DOHH2 (cell line): ENCODE measurements around the gene STRIT1.

Source experiments
- H3F3A ChIP-seq: fragments of 200-600 bp; sonication (generic), shearing (Covaris generic); 2 replicates; pipeline ENCODE4 v1.6.0; 2016; ENCODE audit warnings: antibody characterized with exemption, mild to moderate bottlenecking; ENCODE audit not compliant: control insufficient read depth, insufficient read depth
- H3K27ac ChIP-seq: fragments of 200-600 bp; sonication (generic); 2 replicates; pipeline ENCODE4 v1.5.1; 2014; ENCODE audit warnings: low read depth, mild to moderate bottlenecking, low read length, moderate library complexity
- H3K27me3 ChIP-seq: fragments of 200-600 bp; sonication (generic); 2 replicates; pipeline ENCODE4 v1.6.1; 2014; ENCODE audit warnings: mild to moderate bottlenecking, low read length, mixed read lengths; ENCODE audit not compliant: control insufficient read depth
- H3K36me3 ChIP-seq: fragments of 200-600 bp; sonication (generic); 2 replicates; pipeline ENCODE4 v1.6.1; 2014; ENCODE audit warnings: mild to moderate bottlenecking, low read length, moderate library complexity, mixed read lengths; ENCODE audit not compliant: control insufficient read depth
- H3K4me1 ChIP-seq: fragments of 200-600 bp; sonication (generic); 2 replicates; pipeline ENCODE4 v1.6.1; 2014; ENCODE audit warnings: mild to moderate bottlenecking, low read length, mixed read lengths; ENCODE audit not compliant: control insufficient read depth
- H3K4me2 ChIP-seq: fragments of 200-600 bp; sonication (generic); 2 replicates; pipeline ENCODE4 v1.6.0; 2014; ENCODE audit warnings: mild to moderate bottlenecking, low read length, moderate library complexity
- H3K4me3 ChIP-seq: fragments of 200-600 bp; sonication (generic); 2 replicates; pipeline ENCODE4 v1.5.1; 2014; ENCODE audit warnings: mild to moderate bottlenecking, low read length, mixed read lengths
- H3K79me2 ChIP-seq: fragments of 200-600 bp; sonication (generic); 2 replicates; pipeline ENCODE4 v1.6.1; 2014; ENCODE audit warnings: mild to moderate bottlenecking, low read length, mixed read lengths; ENCODE audit not compliant: control insufficient read depth
- H3K9me2 ChIP-seq: fragments of 200-600 bp; sonication (generic); replicated peaks from 2 replicates; pipeline ENCODE4 v1.6.1; 2014; ENCODE audit warnings: mild to moderate bottlenecking, low read length, mixed read lengths; ENCODE audit not compliant: control insufficient read depth
- H3K9me3 ChIP-seq: fragments of 200-600 bp; sonication (generic); 2 replicates; pipeline ENCODE4 v1.6.1; 2014; ENCODE audit warnings: antibody characterized with exemption, low read length, mixed read lengths; ENCODE audit not compliant: control insufficient read depth, insufficient read depth
- H4K20me1 ChIP-seq: fragments of 200-600 bp; sonication (generic); 2 replicates; pipeline ENCODE4 v1.6.0; 2014; ENCODE audit warnings: low read depth, mild to moderate bottlenecking, antibody characterized with exemption, low read length, moderate library complexity; ENCODE audit not compliant: control insufficient read depth, insufficient read depth
- CTCF ChIP-seq: fragments of 200-600 bp; sonication (generic); IDR thresholded peaks from one replicate; pipeline ENCODE4 v1.5.1; 2014; ENCODE audit warnings: antibody characterized with exemption, mild to moderate bottlenecking, low read depth, low read length; ENCODE audit not compliant: poor library complexity, severe bottlenecking
- EZH2phosphoT487 ChIP-seq: fragments of 200-600 bp; sonication (generic); IDR thresholded peaks from 2 replicates; pipeline ENCODE4 v1.6.1; 2017; ENCODE audit warnings: borderline replicate concordance, mild to moderate bottlenecking, antibody characterized with exemption, low read length, moderate library complexity, mixed read lengths

Gene STRIT1

GRCh38 chr3:155331078-155331477 lies 37.6 kb upstream of the STRIT1 start:
- no peaks in the 10 kb centered on the region for H3F3A ChIP-seq
- no peaks in the 10 kb centered on the region for H3K9me2 ChIP-seq
- peaks cover 3% of the 10 kb centered on the region; the same call in 1 of the 2 replicates for H3K4me1 ChIP-seq
- no peak overlapping the region for H3K4me3 ChIP-seq
- no peaks in the 10 kb centered on the region for H3K36me3 ChIP-seq
- TF ChIP-seq CTCF: no peak
- TF ChIP-seq EZH2phosphoT487: no peak
- H3K9me3 ChIP-seq: no peaks in the 10 kb centered on the region
- no peaks in the 10 kb centered on the region for H4K20me1 ChIP-seq
- H3K4me2 ChIP-seq: no peak overlapping the region
- no peaks in the 10 kb centered on the region for H3K79me2 ChIP-seq
- no peaks in the 10 kb centered on the region for H3K27me3 ChIP-seq
- H3K27ac ChIP-seq: no peak overlapping the region

- TF ChIP-seq EZH2phosphoT487: no peak
- Histone ChIP-seq H3K9me3 (no peaks in the 10 kb centered on the region), H3K4me3 (no peak overlapping the region), H3K4me2 (no peak overlapping the region), H3K79me2 (no peaks in the 10 kb centered on the region), H4K20me1 (no peaks in the 10 kb centered on the region), H3F3A (no peaks in the 10 kb centered on the region), H3K36me3 (no peaks in the 10 kb centered on the region), H3K9me2 (no peaks in the 10 kb centered on the region), H3K27ac (no peak overlapping the region), H3K27me3 (no peaks in the 10 kb centered on the region), H3K4me1 (peaks cover 3% of the 10 kb centered on the region; the same call in 1 of the 2 replicates)
These were observed 36.9 kb upstream of the STRIT1 start for GRCh38 chr3:155330370-155330769.

- H3K4me3 ChIP-seq: no peak overlapping the region
- H3K79me2 ChIP-seq: no peaks in the 10 kb centered on the region
- H3K9me3 ChIP-seq: no peaks in the 10 kb centered on the region
- no peaks in the 10 kb centered on the region for H3K27me3 ChIP-seq
- no peaks in the 10 kb centered on the region for H3K36me3 ChIP-seq
- no peak overlapping the region for H3K27ac ChIP-seq
- H3K9me2 ChIP-seq: no peaks in the 10 kb centered on the region
- TF ChIP-seq CTCF (no peak), EZH2phosphoT487 (no peak)
- H3F3A ChIP-seq: no peaks in the 10 kb centered on the region
- no peak overlapping the region for H3K4me2 ChIP-seq
- H3K4me1 ChIP-seq: no peaks in the 10 kb centered on the region
- no peaks in the 10 kb centered on the region for H4K20me1 ChIP-seq
These were observed 36.1 kb upstream of the STRIT1 start for GRCh38 chr3:155329513-155330048.

- H3K79me2 ChIP-seq: no peaks in the 10 kb centered on the region
- TF ChIP-seq CTCF (no peak), EZH2phosphoT487 (no peak)
These were observed 34.4 kb upstream of the STRIT1 start for GRCh38 chr3:155327871-155328270.

More at GRCh38 chr3:155327871-155328270, 34.4 kb upstream of the STRIT1 start:
- H3K4me1 ChIP-seq: peaks cover 4% of the 10 kb centered on the region
- H3K27ac ChIP-seq: no peak overlapping the region
- no peak overlapping the region for H3K4me3 ChIP-seq
- H4K20me1 ChIP-seq: no peaks in the 10 kb centered on the region
- no peaks in the 10 kb centered on the region for H3K9me2 ChIP-seq
- no peaks in the 10 kb centered on the region for H3K9me3 ChIP-seq
- no peaks in the 10 kb centered on the region for H3K27me3 ChIP-seq
- no peaks in the 10 kb centered on the region for H3K36me3 ChIP-seq
- H3K4me2 ChIP-seq: no peak overlapping the region
- H3F3A ChIP-seq: no peaks in the 10 kb centered on the region
